ENCODE data around the gene POMC. TPM values are rescaled to one million over a fixed set of nuclear protein-coding genes. Genes with fewer than 3 reads are reported as not detected.

Gene POMC
- total RNA-seq = 5.3 TPM

DNA sequence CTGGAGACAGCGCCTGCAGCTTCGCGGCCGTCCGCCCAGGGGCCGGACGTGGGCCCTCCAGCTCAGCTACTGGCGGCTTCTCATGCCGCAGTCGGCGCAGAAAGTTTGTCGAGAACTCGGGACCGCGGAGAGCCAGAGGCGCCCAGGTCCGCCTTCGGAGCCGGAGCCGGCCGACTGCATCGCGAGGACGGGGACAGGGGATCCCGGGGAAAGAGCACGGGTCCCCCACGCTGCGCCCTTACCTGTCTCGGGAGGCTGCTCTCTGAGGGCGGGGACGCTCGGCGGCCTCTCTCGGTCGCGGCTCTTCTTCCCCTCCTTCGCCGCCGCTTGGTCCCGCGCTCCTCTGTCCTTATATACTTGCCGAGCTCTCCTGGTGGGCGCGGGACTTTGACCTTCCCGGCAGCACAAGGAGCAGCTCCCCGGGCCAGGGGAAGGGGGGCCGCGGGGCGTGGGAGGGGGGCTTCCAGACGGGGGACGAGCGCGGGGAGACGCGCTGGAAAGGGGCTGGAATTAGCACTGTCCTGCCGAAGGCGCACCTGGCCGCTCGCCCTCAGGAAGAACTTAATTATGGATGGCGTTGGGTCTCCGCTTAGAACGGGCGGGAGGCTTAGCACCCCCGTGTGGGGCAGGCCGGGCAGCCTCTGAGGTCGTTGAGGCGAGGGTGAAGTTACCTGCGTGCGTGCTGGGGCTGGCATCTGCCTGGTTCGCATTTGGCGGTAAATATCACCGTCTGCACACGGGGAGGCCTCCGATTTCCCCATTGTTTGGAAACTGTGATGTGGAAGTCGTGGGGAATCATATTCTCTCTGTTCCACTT, at the start of gene POMC:
Gene POMC (minus strand): TSS at position 325 of the 817 bp plus-strand sequence. CDS start 3,808 bp downstream, outside the sequence.

Other genes starting within 250 kb of the POMC start
- gene ADCY3, start 248.3 kb downstream of the POMC start, total RNA-seq = 27.7 TPM
- gene DNAJC27, start 196.6 kb downstream of the POMC start, total RNA-seq = 24.5 TPM
- gene EFR3B, start 126.5 kb downstream of the POMC start, total RNA-seq = 72.9 TPM
- 90.4 TPM for gene DNMT3A, start 173.3 kb upstream of the POMC start, total RNA-seq

Measured in diencephalon (tissue), 1 donor.